GM12874 (cell line): Measurements from ENCODE around the gene HIVEP1.

Experiments
- CTCF ChIP-seq: IDR thresholded peaks from 2 replicates; pipeline ENCODE4 v1.5.1; 2011; ENCODE audit warnings: low read depth, mild to moderate bottlenecking, control low read depth, low read length, moderate library complexity; ENCODE audit not compliant: insufficient read depth

Gene HIVEP1

GRCh38 chr6:12151433-12151820, 139.3 kb downstream of the HIVEP1 start:
- TF ChIP-seq CTCF, result no peak

- TF ChIP-seq CTCF, result no peak
These were observed 140.2 kb downstream of the HIVEP1 start for GRCh38 chr6:12152023-12152970.

GRCh38 chr6:12158686-12159415, 146.7 kb downstream of the HIVEP1 start:
- TF ChIP-seq CTCF, result peak; percentile 23; the same call in 1 of the 2 replicates

- no peak for TF ChIP-seq CTCF
These were observed 148.2 kb downstream of the HIVEP1 start for GRCh38 chr6:12160326-12160725.

GRCh38 chr6:12162213-12162612, 150.1 kb downstream of the HIVEP1 start:
- TF ChIP-seq CTCF, result no peak

GRCh38 chr6:12163149-12163548, 151.0 kb downstream of the HIVEP1 start:
- no peak for TF ChIP-seq CTCF

GRCh38 chr6:12163744-12164507, 151.8 kb downstream of the HIVEP1 start:
- no peak for TF ChIP-seq CTCF
